HG02973 (cell line): Measurements from ENCODE around the gene BHLHA15.

ENCODE experiments used
- ATAC-seq: cut with Tn5 transposase; IDR thresholded peaks from one replicate; pipeline ENCODE4 v1.9.1; 2021; ENCODE audit warnings: moderate library complexity; ENCODE audit not compliant: unreplicated experiment

The BHLHA15 gene

GRCh38 chr7:98223351-98223897 is 12.2 kb downstream of the BHLHA15 start:
- ATAC-seq: no peak

GRCh38 chr7:98223898-98224700 is 12.9 kb downstream of the BHLHA15 start:
- ATAC-seq: no peak

DNA sequence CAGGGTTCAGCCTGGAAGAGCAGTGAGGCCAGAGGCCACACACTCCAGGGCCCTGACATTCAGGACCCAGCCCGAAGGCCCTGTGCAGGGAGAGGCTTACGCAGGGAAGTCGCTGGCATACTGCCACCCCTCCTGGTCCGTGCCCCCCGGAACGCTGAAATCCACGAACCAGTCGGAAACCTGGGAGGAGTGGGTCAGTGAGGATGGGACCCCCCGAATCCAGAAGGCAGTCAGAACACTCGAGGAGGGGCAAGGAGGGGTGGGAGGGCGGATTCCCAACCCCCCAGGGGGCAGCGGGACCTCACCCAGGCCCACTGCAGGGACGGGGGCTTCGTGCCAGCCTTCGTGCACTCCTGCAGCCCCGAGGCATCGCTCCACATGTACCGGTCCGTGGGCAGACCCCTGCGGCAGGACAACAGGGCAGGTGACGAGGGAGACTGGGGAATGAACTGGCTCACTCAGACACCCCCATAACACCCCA is 13.5 kb downstream of the BHLHA15 start:
- ATAC-seq: no peak

GRCh38 chr7:98225913-98226614 is 14.8 kb downstream of the BHLHA15 start:
- no peak for ATAC-seq

DNA sequence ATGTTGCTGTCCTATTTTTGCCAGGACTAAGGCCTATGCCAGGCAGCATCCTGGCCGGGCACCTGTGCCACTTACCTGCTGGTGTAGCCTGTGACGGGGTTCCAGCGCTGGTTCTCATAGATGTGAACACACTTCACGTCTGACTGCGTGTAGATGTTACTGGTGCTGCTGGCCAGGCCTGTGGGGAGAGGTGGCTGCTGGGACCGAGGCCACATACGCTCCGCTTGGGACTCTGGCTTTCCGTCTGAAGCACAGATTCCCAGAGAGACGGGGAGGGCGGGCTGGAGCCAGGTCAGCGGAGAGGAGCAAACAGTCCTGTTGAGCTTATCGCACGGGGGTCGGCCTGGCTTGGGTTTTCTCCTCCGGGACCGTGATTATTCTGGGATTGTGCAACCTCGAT is 16.7 kb downstream of the BHLHA15 start:
- no peak for ATAC-seq

GRCh38 chr7:98228801-98229200 is 17.6 kb downstream of the BHLHA15 start:
- no peak for ATAC-seq

DNA sequence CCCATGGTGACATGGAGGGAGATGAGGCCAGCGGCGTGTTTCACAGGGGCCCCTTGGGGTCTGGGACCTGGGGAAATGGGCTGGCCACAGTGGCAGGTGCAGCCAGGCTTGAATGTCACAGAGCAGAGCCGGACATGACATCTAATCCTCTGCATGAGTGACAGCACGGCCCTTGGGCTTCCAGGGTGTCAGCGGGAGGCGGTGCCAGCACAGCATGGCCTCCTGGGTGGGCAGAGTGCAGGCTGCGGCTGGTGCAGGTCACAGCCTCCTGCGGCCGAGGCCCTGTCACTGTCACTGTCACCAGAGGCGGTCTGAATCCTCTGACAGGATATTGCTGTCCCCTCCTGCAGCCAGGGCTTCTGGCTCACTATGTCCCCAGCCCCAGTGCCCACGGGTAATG is 18.2 kb downstream of the BHLHA15 start:
- ATAC-seq: no peak

GRCh38 chr7:98229991-98230745 is 18.9 kb downstream of the BHLHA15 start:
- ATAC-seq: no peak

- ATAC-seq: no peak
Measured at GRCh38 chr7:98230746-98231471, 19.7 kb downstream of the BHLHA15 start.

DNA sequence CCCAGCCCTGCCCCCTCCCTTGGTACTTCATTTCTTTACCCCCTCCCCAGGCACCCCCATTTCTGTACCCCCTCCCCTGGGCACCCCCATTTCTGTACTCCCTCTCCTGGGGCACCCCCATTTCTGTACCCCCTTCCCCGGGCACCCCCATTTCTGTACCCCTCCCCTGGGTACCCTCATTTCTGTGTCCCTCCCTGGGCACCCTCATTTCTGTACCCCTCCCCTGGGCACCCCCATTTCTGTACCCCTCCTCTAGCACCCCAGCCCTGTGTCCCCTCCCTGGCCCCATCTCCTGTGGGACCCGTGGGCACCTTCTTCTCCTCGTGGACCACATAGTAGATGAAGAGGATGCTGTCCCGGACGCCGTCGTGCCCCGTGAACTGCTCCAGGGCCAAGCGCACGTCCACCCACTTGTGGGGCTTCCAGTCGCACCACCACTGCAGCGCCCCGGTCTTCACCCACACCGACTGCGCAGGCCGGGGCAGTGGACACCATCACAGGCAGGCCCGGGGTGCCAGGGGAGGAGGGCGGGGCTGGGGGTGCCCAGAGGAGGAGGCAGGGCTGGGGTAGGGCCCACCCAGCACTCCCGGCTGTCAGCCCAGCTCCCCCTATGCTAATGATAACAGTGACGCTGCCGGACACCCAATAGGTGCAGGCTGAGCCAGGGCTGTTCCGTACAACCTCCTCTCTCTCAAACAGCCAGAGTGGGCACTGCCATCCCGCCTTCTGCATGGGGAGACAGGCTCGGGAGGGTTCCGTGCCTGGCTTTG is 20.4 kb downstream of the BHLHA15 start:
- no peak for ATAC-seq

DNA sequence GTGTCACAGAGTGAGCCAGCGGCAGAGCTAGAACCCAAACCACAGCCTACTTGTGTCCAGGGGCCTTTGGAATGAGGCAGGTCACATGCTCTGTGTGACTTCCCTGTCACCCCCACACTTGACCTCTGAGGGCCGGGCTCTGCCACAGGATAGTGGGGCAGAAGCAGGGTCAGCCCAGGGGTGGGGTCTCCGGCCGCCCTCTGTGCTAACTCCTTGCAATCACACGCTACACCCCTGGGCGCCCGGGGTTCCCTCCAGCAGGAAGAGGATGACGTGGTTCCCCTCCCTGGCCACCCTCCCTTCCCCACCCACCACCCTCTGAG is 21.0 kb downstream of the BHLHA15 start:
- ATAC-seq: no peak

GRCh38 chr7:98232799-98233198 is 21.6 kb downstream of the BHLHA15 start:
- ATAC-seq: no peak

GRCh38 chr7:98233219-98234070 is 22.2 kb downstream of the BHLHA15 start:
- no peak for ATAC-seq

DNA sequence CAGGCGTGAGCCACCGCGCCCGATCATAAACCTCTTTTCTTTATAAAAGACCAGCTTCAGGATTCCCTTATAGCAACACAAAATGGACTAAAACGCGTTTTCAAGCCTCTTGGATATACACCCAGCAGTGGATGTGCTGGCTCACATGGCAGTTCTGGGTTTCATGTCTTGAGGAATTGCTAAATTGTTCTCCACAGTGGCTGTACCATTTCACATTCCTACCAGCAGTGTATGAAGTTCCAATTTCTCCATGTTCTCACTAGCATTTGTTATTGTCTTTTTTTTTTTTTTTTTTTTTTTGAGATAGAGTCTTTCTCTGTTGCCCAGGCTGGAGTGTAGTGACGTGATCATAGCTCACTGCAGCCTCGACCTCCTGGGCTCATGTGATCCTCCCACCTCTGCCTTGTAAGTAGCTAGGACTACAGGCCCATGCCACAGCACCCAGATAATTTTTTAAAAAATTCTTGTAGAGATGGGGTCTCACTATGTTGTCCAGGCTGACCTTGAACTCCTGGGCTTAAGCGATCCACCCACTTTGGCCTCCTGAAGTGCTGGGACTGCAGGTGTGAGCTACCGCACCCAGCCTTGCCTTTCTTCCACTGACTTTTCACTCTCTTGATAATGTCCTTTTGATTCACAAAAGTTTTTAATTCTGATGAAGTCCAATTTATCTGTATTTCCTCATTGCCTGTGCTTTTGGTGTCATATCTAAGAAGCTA is 23.3 kb downstream of the BHLHA15 start:
- ATAC-seq: no peak

- ATAC-seq: no peak
Measured at GRCh38 chr7:98235901-98236300, 24.7 kb downstream of the BHLHA15 start.

DNA sequence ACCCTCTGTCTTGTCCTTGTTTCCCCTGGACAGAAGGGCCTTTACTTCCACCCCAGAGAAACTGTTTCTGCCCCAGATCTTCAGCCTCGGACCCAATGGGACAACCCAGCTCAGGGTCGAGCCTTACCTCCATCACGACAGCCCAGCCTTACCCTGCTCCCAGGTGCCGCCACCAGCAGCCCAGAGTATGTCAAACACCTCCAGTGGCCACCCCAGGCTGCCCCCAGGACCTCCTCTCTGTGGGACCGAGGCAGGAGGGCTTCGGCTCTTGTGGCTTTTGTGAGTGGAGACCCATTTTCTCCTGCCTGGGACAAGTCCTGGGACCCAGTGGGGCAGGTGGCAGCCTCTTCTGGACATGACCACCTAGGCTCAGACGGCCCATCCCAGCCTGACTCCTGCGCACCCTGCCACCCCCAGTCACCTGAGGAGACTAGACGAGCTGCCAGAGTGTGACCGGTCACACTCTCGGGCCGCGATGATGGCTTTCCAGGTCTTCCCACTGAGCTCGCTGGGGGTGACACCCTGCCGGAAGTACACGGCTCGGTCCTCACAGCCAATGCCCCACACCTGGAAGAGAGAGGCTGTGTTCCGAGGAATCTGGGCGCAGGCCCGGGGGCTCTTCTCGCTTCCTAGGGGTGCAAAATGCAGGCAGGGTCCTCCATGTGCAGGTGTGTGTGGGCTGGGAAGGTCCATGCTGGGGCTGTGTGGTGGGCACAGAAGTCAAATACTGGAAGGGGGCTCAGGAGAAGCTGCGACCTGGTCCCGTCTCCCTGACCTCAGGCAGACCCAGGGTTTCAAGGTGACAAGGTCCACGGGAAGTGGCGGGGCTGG is 25.3 kb downstream of the BHLHA15 start:
- no peak for ATAC-seq

GRCh38 chr7:98238076-98238475 is 26.8 kb downstream of the BHLHA15 start:
- no peak for ATAC-seq

DNA sequence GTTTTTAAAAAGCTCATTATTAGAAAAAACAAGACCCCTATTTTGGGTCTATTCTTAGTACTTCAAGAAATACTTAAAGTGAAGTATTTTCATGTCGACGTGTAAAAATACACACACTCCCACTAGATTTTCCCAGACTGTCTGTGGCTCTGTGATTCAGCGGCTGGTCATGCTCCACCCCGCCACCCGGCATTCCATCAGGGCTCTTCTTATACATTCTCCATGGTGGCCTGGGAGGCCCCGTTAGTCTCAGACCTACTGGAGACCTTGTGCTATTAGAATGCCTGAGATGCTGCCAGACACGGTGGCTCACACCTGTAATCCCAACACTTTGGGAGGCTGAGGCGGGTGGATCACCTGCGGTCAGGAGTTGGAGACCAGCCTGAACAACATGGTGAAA is 27.7 kb downstream of the BHLHA15 start:
- no peak for ATAC-seq
